Endothelial cell of umbilical vein (primary cell): ENCODE results near the gene SNRPD2. TPM values are rescaled to one million over a fixed set of nuclear protein-coding genes. Genes with fewer than 3 reads are reported as not detected.

Source experiments
- BruUV-seq: library from RNA; stranded (reverse); fragments of 400-500 nt; replicated peaks from 2 replicates; lab custom pipeline; 2021; lab: Mats Ljungman, UMichigan
- CTCF ChIA-PET: fragments of 300-600, 350-600 bp; sonication (Branson Sonifier 250); formaldehyde crosslinking; loops from one replicate; lab custom pipeline; 2021; ENCODE audit warnings: antibody characterized with exemption, inconsistent platforms; lab: Charles Lee
- POLR2A ChIA-PET: fragments of 300-600, 350-600 bp; sonication (Branson Sonifier 250); formaldehyde crosslinking; loops from one replicate; lab custom pipeline; 2021; ENCODE audit warnings: antibody characterized with exemption, inconsistent platforms; lab: Charles Lee
- DNase-seq: peaks from one replicate; pipeline ENCODE4 v3.0.0-alpha.2; 2011; ENCODE audit warnings: low read depth, low spot score
- FAIRE-seq: peaks from 2 replicates; lab custom pipeline; 2011; peaks lifted over from hg19 to GRCh38; lab: Jason Lieb, UNC
- H2AFZ ChIP-seq: 2 replicates; pipeline ENCODE4 v1.6.0; 2012; ENCODE audit warnings: low read depth, low read length, control low read depth, inconsistent platforms
- H3K27ac ChIP-seq: 2 replicates; pipeline ENCODE4 v1.5.1; 2011; ENCODE audit warnings: low read depth, mild to moderate bottlenecking, control low read depth, low read length, moderate library complexity; ENCODE audit not compliant: insufficient read depth
- H3K27me3 ChIP-seq, 2 experiments: 2 replicates each; pipeline versions ENCODE4 v1.6.0 to v1.6.1; 2011; ENCODE audit warnings: low read length in 2 of 2, mixed read lengths in 1 of 2; ENCODE audit not compliant: control insufficient read depth in 2 of 2, insufficient read depth in 2 of 2
- H3K36me3 ChIP-seq, 2 experiments: 2 replicates in 1 of 2; 3 replicates in 1 of 2; pipeline ENCODE4 v1.5.1; 2011; ENCODE audit warnings: low read length in 2 of 2, mild to moderate bottlenecking in 1 of 2, moderate library complexity in 1 of 2; ENCODE audit not compliant: control insufficient read depth in 2 of 2, insufficient read depth in 2 of 2; ENCODE audit errors: extremely low read depth in 1 of 2
- H3K4me1 ChIP-seq: 3 replicates; pipeline ENCODE4 v1.5.1; 2011; ENCODE audit warnings: mild to moderate bottlenecking, low read length; ENCODE audit not compliant: control insufficient read depth, insufficient read depth; ENCODE audit errors: extremely low read depth
- H3K4me2 ChIP-seq: 2 replicates; pipeline ENCODE4 v1.6.1; 2011; ENCODE audit warnings: low read length, control low read depth, mixed read lengths; ENCODE audit not compliant: insufficient read depth
- H3K4me3 ChIP-seq, 3 experiments: fragments of 200-600 bp in 1 of 3; sonication (generic), shearing (Covaris generic) in 1 of 3; replicated peaks in 1 of 3; 2 replicates each; pipeline ENCODE4 v1.5.1; 2011 to 2016; ENCODE audit warnings: control low read depth in 3 of 3, low read length in 3 of 3, mild to moderate bottlenecking in 2 of 3, inconsistent platforms in 1 of 3, low read depth in 1 of 3, moderate library complexity in 1 of 3; ENCODE audit not compliant: insufficient read depth in 1 of 3
- H3K79me2 ChIP-seq: 2 replicates; pipeline ENCODE4 v1.6.0; 2012; ENCODE audit warnings: low read length, inconsistent platforms; ENCODE audit not compliant: control insufficient read depth, insufficient read depth
- H3K9ac ChIP-seq: replicated peaks from 2 replicates; pipeline ENCODE3; 2011; ENCODE audit warnings: low read length, control low read depth; ENCODE audit not compliant: insufficient read depth; ENCODE audit errors: extremely low read depth
- H3K9me1 ChIP-seq: replicated peaks from 3 replicates; pipeline ENCODE4 v1.6.0; 2011; ENCODE audit warnings: mild to moderate bottlenecking, low read length; ENCODE audit not compliant: control insufficient read depth, insufficient read depth; ENCODE audit errors: extremely low read depth
- H3K9me3 ChIP-seq: replicated peaks from 2 replicates; pipeline ENCODE4 v1.5.1; 2012; ENCODE audit warnings: low read length, inconsistent platforms; ENCODE audit not compliant: control insufficient read depth, insufficient read depth
- H4K20me1 ChIP-seq: replicated peaks from 2 replicates; pipeline ENCODE3; 2011; ENCODE audit warnings: mild to moderate bottlenecking, low read length; ENCODE audit not compliant: control insufficient read depth, insufficient read depth; ENCODE audit errors: extremely low read depth
- EZH2 ChIP-seq: IDR thresholded peaks from 2 replicates; pipeline ENCODE4 v1.6.1; 2012; ENCODE audit warnings: borderline replicate concordance, low read depth, mild to moderate bottlenecking, moderate library complexity, low read length, inconsistent platforms; ENCODE audit not compliant: severe bottlenecking
- FOS ChIP-seq: IDR thresholded peaks from 2 replicates; pipeline ENCODE4 v1.6.1; 2011; ENCODE audit warnings: mild to moderate bottlenecking, low read length, moderate library complexity, borderline replicate concordance; ENCODE audit not compliant: insufficient read depth
- GATA2 ChIP-seq: IDR thresholded peaks from 2 replicates; pipeline ENCODE4 v1.7.0; 2011; ENCODE audit warnings: low read depth, mild to moderate bottlenecking, moderate library complexity, mixed read lengths, low read length; ENCODE audit not compliant: insufficient read length, insufficient read depth
- JUN ChIP-seq: IDR thresholded peaks from 2 replicates; pipeline ENCODE4 v1.6.1; 2011; ENCODE audit warnings: borderline replicate concordance, low read depth; ENCODE audit not compliant: insufficient read length, insufficient read depth
- MYC ChIP-seq: IDR thresholded peaks from one replicate; pipeline ENCODE4 v1.6.1; 2011; ENCODE audit warnings: mild to moderate bottlenecking, low read depth, low read length
- POLR2A ChIP-seq: IDR thresholded peaks from 2 replicates; pipeline ENCODE4 v1.6.1; 2012; ENCODE audit warnings: low read depth, mild to moderate bottlenecking, control low read depth, low read length
- POLR2AphosphoS5 ChIP-seq: IDR thresholded peaks from 2 replicates; pipeline ENCODE4 v1.6.1; 2012; ENCODE audit warnings: low read depth, mild to moderate bottlenecking, control low read depth, low read length, moderate library complexity; ENCODE audit not compliant: insufficient read depth
- dilution Hi-C: fragments of 300-500 bp; cut with MboI; formaldehyde crosslinking; loops from one replicate; pipeline ENCODE4 v1.15.0; 2019; ENCODE audit warnings: low sequenced_read_pairs; ENCODE audit not compliant: extremely low pct_ligation_motif_present
- intact Hi-C: fragments of 100-400 bp; cut with micrococcal nuclease; formaldehyde crosslinking; loops from one replicate; pipeline ENCODE4 v1.10.0; 2022
- polyA plus RNA-seq, 4 experiments: library from polyadenylated mRNA; depleted of rRNA in 3 of 4; stranded (reverse) in 3 of 4; unstranded in 1 of 4; fragments of >200 nt; gene quantifications; 2 replicates each; pipeline versions ENCODE4 v1.2.1 to v1.2.3, GENCODE V29; 2011 to 2012; ENCODE audit warnings: missing spikeins in 1 of 4
- total RNA-seq: library from RNA; stranded (reverse); gene quantifications from 2 replicates; pipeline ENCODE4 v1.2.3, GENCODE V29; 2021
- TF ChIP-seq, protein P1 (sequence below): IDR thresholded peaks from 2 replicates; pipeline ENCODE4 v1.6.1; 2011; ENCODE audit not compliant: insufficient read depth, insufficient read length
- TF ChIP-seq, protein P2 (sequence below), 2 donors: IDR thresholded peaks; 1 replicate in 1 of 2; 2 replicates in 1 of 2; pipeline ENCODE4 v1.5.1; 2011; ENCODE audit warnings: low read length in 2 of 2, mild to moderate bottlenecking in 2 of 2, moderate library complexity in 2 of 2, control low read depth in 1 of 2, inconsistent platforms in 1 of 2, low read depth in 1 of 2; ENCODE audit not compliant: insufficient read depth in 1 of 2; ENCODE audit errors: extremely low read depth in 1 of 2

SNRPD2 gene
- total and polyA plus RNA-seq, 2 donors (not counting 3 experiments of a cell fraction or from before 2014, with no cell fraction given): 512 to 519 TPM

GRCh38 chr19:45712699-45713067 lies 20.9 kb upstream of the SNRPD2 start:
- intact Hi-C loops: no loop called here
- Histone ChIP-seq H3K27me3 (no peaks in the 10 kb centered on the region), H4K20me1 (no peaks in the 10 kb centered on the region), H3K4me3 (no peak overlapping the region), H3K79me2 (peaks cover 26% of the 10 kb centered on the region), H3K27ac (no peak overlapping the region), H2AFZ (no peak overlapping the region), H3K9me3 (no peaks in the 10 kb centered on the region), H3K9ac (no peak overlapping the region), H3K9me1 (no peaks in the 10 kb centered on the region), H3K36me3 (peaks cover 0 to 13% of the 10 kb centered on the region in 2 experiments), H3K4me2 (no peak overlapping the region), H3K4me1 (peaks cover 7% of the 10 kb centered on the region)
- ChIA-PET POLR2A (no interaction called here), CTCF (interaction anchor here (2.0 kb wide), 1 partner anchor 20 kb away, joined by 10 read pairs; the partner anchor contains the start of gene QPCTL)
- FAIRE-seq (no peak), DNase-seq (no peak)
- dilution Hi-C loops: no loop called here
- TF ChIP-seq FOS (no peak), POLR2AphosphoS5 (no peak), JUN (no peak), GATA2 (no peak), MYC (no peak), EZH2 (no peak), POLR2A (no peak)
- TF ChIP-seq, protein P1, sequence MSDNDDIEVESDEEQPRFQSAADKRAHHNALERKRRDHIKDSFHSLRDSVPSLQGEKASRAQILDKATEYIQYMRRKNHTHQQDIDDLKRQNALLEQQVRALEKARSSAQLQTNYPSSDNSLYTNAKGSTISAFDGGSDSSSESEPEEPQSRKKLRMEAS: no peak
- TF ChIP-seq, protein P2, sequence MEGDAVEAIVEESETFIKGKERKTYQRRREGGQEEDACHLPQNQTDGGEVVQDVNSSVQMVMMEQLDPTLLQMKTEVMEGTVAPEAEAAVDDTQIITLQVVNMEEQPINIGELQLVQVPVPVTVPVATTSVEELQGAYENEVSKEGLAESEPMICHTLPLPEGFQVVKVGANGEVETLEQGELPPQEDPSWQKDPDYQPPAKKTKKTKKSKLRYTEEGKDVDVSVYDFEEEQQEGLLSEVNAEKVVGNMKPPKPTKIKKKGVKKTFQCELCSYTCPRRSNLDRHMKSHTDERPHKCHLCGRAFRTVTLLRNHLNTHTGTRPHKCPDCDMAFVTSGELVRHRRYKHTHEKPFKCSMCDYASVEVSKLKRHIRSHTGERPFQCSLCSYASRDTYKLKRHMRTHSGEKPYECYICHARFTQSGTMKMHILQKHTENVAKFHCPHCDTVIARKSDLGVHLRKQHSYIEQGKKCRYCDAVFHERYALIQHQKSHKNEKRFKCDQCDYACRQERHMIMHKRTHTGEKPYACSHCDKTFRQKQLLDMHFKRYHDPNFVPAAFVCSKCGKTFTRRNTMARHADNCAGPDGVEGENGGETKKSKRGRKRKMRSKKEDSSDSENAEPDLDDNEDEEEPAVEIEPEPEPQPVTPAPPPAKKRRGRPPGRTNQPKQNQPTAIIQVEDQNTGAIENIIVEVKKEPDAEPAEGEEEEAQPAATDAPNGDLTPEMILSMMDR (IDR thresholded peaks at IDR 0.05; ENCODE audit: extremely low read depth in 1 of 2, insufficient read depth in 1 of 2, low read depth in 1 of 2, low read length in 2 of 2): no peak
- BruUV-seq: no TSS peak
